HCT116 (cell line): Measurements from ENCODE around the gene GNG7. TPM values are rescaled to one million over a fixed set of nuclear protein-coding genes. Genes with fewer than 3 reads are reported as not detected.

Experiments used
- ATAC-seq: fragments of 200-7000 bp; cut with Tn5 transposase; 2 replicates; pipeline ENCODE4 v1.9.1; 2020; ENCODE audit warnings: mild to moderate bottlenecking, moderate library complexity
- BruUV-seq: library from RNA; stranded (reverse); fragments of 400-500 nt; replicated peaks from 2 replicates; lab custom pipeline; 2021; lab: Mats Ljungman, UMichigan
- CTCF ChIA-PET: fragments of 300-600 bp; sonication (Branson Sonifier 250); formaldehyde crosslinking; loops from one replicate; lab custom pipeline; 2021; ENCODE audit warnings: antibody characterized with exemption; lab: Charles Lee
- POLR2A ChIA-PET: fragments of 300-600, 350-600 bp; sonication (Branson Sonifier 250); formaldehyde crosslinking; loops from one replicate; lab custom pipeline; 2021; ENCODE audit warnings: antibody characterized with exemption; lab: Charles Lee
- RAD21 ChIA-PET, 2 experiments: fragments of 300-600 bp; sonication (Branson Sonifier 250); formaldehyde crosslinking; loops; one replicate each; lab custom pipeline; 2023; ENCODE audit warnings: low total read pairs in 2 of 2; ENCODE audit not compliant: uncharacterized antibody in 2 of 2, unreplicated experiment in 2 of 2, low non-redundant PET in 1 of 2; lab: Charles Lee
- DNase-seq: peaks from one replicate; pipeline ENCODE4 v3.0.0-alpha.2; 2010; ENCODE audit warnings: low read depth, low spot score
- H2AFZ ChIP-seq: fragments of 200-600 bp; shearing (Covaris generic), sonication (generic); 2 replicates; pipeline ENCODE4 v1.6.1; 2017; ENCODE audit warnings: low read depth, mixed run types, mixed read lengths, antibody characterized with exemption, low read length; ENCODE audit not compliant: poor library complexity, severe bottlenecking
- H3K27ac ChIP-seq: 2 replicates; pipeline ENCODE4 v1.5.1; 2012; ENCODE audit warnings: low read depth, low read length
- H3K27me3 ChIP-seq: fragments of 200-600 bp; sonication (generic); 2 replicates; pipeline ENCODE4 v1.6.1; 2016; ENCODE audit warnings: mixed run types, low read length, mixed read lengths; ENCODE audit not compliant: insufficient read depth
- H3K36me3 ChIP-seq, 2 experiments: fragments of 200-500 bp in 1 of 2; fragments of 200-600 bp in 1 of 2; sonication (Bioruptor generic) in 1 of 2; sonication (generic) in 1 of 2; 2 replicates each; pipeline versions ENCODE4 v1.5.1 to v1.6.1; 2014 to 2016; ENCODE audit warnings: low read length in 2 of 2, inconsistent platforms in 1 of 2, mixed read lengths in 1 of 2, mixed run types in 1 of 2; ENCODE audit not compliant: insufficient read depth in 2 of 2, control insufficient read depth in 1 of 2
- H3K4me1 ChIP-seq, 2 experiments: fragments of 200-600 bp in 1 of 2; sonication (generic) in 1 of 2; 2 replicates each; pipeline versions ENCODE4 v1.5.1 to v1.6.1; 2012 to 2017; ENCODE audit warnings: low read length in 2 of 2, inconsistent platforms in 1 of 2, mild to moderate bottlenecking in 1 of 2, mixed read lengths in 1 of 2, mixed run types in 1 of 2, moderate library complexity in 1 of 2; ENCODE audit not compliant: insufficient read depth in 2 of 2, control insufficient read depth in 1 of 2
- H3K4me2 ChIP-seq: fragments of 200-600 bp; sonication (generic); 2 replicates; pipeline ENCODE4 v1.6.1; 2017; ENCODE audit warnings: mixed run types, low read length, mixed read lengths
- H3K4me3 ChIP-seq, 2 experiments: fragments of 200-600 bp in 1 of 2; sonication (generic) in 1 of 2; replicated peaks in 1 of 2; 2 replicates each; pipeline ENCODE4 v1.5.1; 2011 to 2016; ENCODE audit warnings: low read length in 2 of 2, control low read depth in 1 of 2, low read depth in 1 of 2, mild to moderate bottlenecking in 1 of 2, mixed read lengths in 1 of 2, mixed run types in 1 of 2
- H3K79me2 ChIP-seq: fragments of 200-600 bp; sonication (generic); 2 replicates; pipeline ENCODE4 v1.6.1; 2017; ENCODE audit warnings: mild to moderate bottlenecking, mixed run types, low read length, moderate library complexity, mixed read lengths; ENCODE audit not compliant: insufficient read depth
- H3K9ac ChIP-seq: fragments of 200-600 bp; sonication (generic); 2 replicates; pipeline ENCODE4 v1.6.1; 2016; ENCODE audit warnings: low read length, mixed read lengths
- H3K9me2 ChIP-seq: fragments of 200-600 bp; sonication (generic), shearing (Covaris generic); 2 replicates; pipeline ENCODE4 v1.6.1; 2017; ENCODE audit warnings: mixed run types, mild to moderate bottlenecking, moderate library complexity; ENCODE audit not compliant: insufficient read depth
- H3K9me3 ChIP-seq, 2 experiments: fragments of 200-500 bp in 1 of 2; fragments of 200-600 bp in 1 of 2; sonication (Bioruptor generic) in 1 of 2; sonication (generic) in 1 of 2; 2 replicates each; pipeline ENCODE4 v1.6.1; 2014 to 2017; ENCODE audit warnings: low read length in 2 of 2, mixed read lengths in 2 of 2, inconsistent platforms in 1 of 2, low read depth in 1 of 2, mild to moderate bottlenecking in 1 of 2, mixed run types in 1 of 2, moderate library complexity in 1 of 2; ENCODE audit not compliant: control insufficient read depth in 1 of 2, insufficient read depth in 1 of 2
- H4K20me1 ChIP-seq: fragments of 200-600 bp; sonication (generic), shearing (Covaris generic); 2 replicates; pipeline ENCODE4 v1.6.1; 2017; ENCODE audit warnings: mixed run types, mild to moderate bottlenecking, moderate library complexity; ENCODE audit not compliant: insufficient read depth
- EZH2 ChIP-seq: fragments of 200-600 bp; sonication (generic); IDR thresholded peaks from 2 replicates; pipeline ENCODE4 v1.6.1; 2017; ENCODE audit warnings: antibody characterized with exemption, mixed run types
- FOSL1 ChIP-seq: IDR thresholded peaks from 2 replicates; pipeline ENCODE4 v1.6.1; 2012; ENCODE audit warnings: low read depth
- JUND ChIP-seq: IDR thresholded peaks from 2 replicates; pipeline ENCODE4 v1.6.1; 2012
- POLR2A ChIP-seq: IDR thresholded peaks from 2 replicates; pipeline ENCODE4 v1.7.0; 2011; ENCODE audit warnings: borderline replicate concordance; ENCODE audit not compliant: insufficient read depth, insufficient read length; ENCODE audit errors: extremely low read depth
- POLR2AphosphoS5 ChIP-seq: IDR thresholded peaks from 2 replicates; pipeline ENCODE4 v1.6.1; 2011; ENCODE audit warnings: mild to moderate bottlenecking, low read depth, low read length, moderate library complexity
- SIN3A ChIP-seq: IDR thresholded peaks from 2 replicates; pipeline ENCODE4 v1.6.1; 2012; ENCODE audit warnings: low read depth
- SP1 ChIP-seq: IDR thresholded peaks from 2 replicates; pipeline ENCODE4 v1.6.1; 2012; ENCODE audit warnings: low read depth
- SRF ChIP-seq: IDR thresholded peaks from 2 replicates; pipeline ENCODE4 v1.6.1; 2012; ENCODE audit warnings: low read depth
- TCF7L2 ChIP-seq: IDR thresholded peaks from 2 replicates; pipeline ENCODE4 v1.7.0; 2011; ENCODE audit warnings: borderline replicate concordance, inconsistent platforms; ENCODE audit not compliant: insufficient read depth, insufficient read length; ENCODE audit errors: extremely low read depth
- YY1 ChIP-seq: IDR thresholded peaks from 2 replicates; pipeline ENCODE4 v1.6.1; 2011; ENCODE audit warnings: low read length, low read depth, moderate library complexity, mild to moderate bottlenecking; ENCODE audit not compliant: insufficient replicate concordance; ENCODE audit errors: extremely low read depth
- ZNF274 ChIP-seq: fragments of 200-500 bp; sonication (Bioruptor generic); IDR thresholded peaks from 2 replicates; pipeline ENCODE4 v1.6.1; 2014; ENCODE audit warnings: mild to moderate bottlenecking, low read depth, low read length, inconsistent platforms
- intact Hi-C: fragments of 100-400 bp; cut with micrococcal nuclease; formaldehyde crosslinking; loops from 2 replicates; pipeline ENCODE4 v1.10.0; 2022
- total RNA-seq: library from RNA; stranded (reverse); gene quantifications from one replicate; pipeline ENCODE4 v1.2.1, GENCODE V29; 2021; ENCODE audit not compliant: unreplicated experiment
- TF ChIP-seq, protein P1 (sequence below): IDR thresholded peaks from 2 replicates; pipeline ENCODE4 v1.6.1; 2012
- TF ChIP-seq, protein P2 (sequence below): IDR thresholded peaks from 2 replicates; pipeline ENCODE4 v1.6.1; 2012
- TF ChIP-seq, protein P3 (sequence below), 3 experiments: fragments of 200-600 bp in 1 of 3; sonication (generic) in 1 of 3; IDR thresholded peaks in 2 of 3; conservative IDR thresholded peaks in 1 of 3; 2 replicates each; pipeline ENCODE4 v1.5.1; 2012 to 2017; ENCODE audit warnings: low read depth in 2 of 3, low read length in 2 of 3, antibody characterized with exemption in 1 of 3, borderline replicate concordance in 1 of 3, control low read depth in 1 of 3, mild to moderate bottlenecking in 1 of 3, mixed read lengths in 1 of 3, mixed run types in 1 of 3, moderate library complexity in 1 of 3; ENCODE audit not compliant: insufficient read depth in 1 of 3
- TF ChIP-seq, protein P4 (sequence below): IDR thresholded peaks from 2 replicates; pipeline ENCODE4 v1.6.1; 2012; ENCODE audit warnings: low read depth

The GNG7 gene
- total RNA-seq, 1 experiment from 2014 or later: 11.3 TPM

DNA sequence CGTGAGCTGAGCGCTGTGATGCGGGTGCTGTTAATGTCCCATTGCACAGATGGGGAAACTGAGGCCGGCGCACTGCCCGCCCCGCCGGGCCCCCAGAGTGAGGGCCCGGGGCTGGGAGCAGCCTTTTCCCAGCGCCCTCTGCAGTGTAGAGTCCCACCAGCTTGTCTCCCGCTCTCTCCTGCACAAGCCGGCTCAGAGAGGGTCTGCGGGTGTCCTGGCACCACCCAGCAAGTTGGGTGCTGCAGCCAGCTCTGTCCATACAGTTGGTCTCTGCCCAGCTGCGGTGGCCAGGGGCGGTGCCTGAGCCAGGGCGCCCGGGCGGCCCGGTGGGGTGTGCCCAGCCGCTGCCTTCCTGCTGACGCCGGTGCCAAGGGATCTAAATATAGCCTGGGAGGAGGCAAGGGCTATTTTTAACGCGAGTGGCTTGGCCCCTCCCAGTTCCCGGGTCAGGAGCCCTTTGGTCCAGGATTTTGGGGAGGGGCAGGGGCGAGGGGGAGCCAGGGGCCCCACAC, 207.3 kb downstream of the GNG7 start:
- 0 out of 4 replicates have a peak, but pooled peaks cover 0 to 2% of the 10 kb centered on the region in 2 experiments for H3K9me3 ChIP-seq
- H3K27me3 ChIP-seq: no peaks in the 10 kb centered on the region
- no peak for DNase-seq
- ChIA-PET RAD21 (no interaction called here), CTCF (interaction anchor here (1.0 to 2.6 kb wide), 3 partner anchors 8 to 116 kb away, joined by 4 to 7 read pairs (median 7); no protein-coding TSS in a partner anchor), POLR2A (interaction anchor here (1.7 to 4.9 kb wide), 2 partner anchors 8 to 19 kb away, joined by 9 to 46 read pairs; partner anchors contain the start of gene GADD45B)
- H4K20me1 ChIP-seq: no peaks in the 10 kb centered on the region
- H3K4me3 ChIP-seq: peak overlapping the region; percentile 54 to 66
- H3K9me2 ChIP-seq: no peaks in the 10 kb centered on the region
- no TSS peak for BruUV-seq
- intact Hi-C loops: no loop called here
- peak overlapping the region; percentile 99 for H3K4me2 ChIP-seq
- ATAC-seq: peak; percentile 79
- H3K79me2 ChIP-seq: no peaks in the 10 kb centered on the region
- peak overlapping the region; percentile 71 for H3K9ac ChIP-seq
- peak overlapping the region; percentile 69 for H3K27ac ChIP-seq
- H2AFZ ChIP-seq: peak overlapping the region; percentile 3
- peaks cover 33 to 71% of the 10 kb centered on the region in 2 experiments for H3K4me1 ChIP-seq
- TF ChIP-seq SRF (no peak), TCF7L2 (peak; percentile 33), FOSL1 (no peak), YY1 (no peak), POLR2A (no peak), POLR2AphosphoS5 (peak; percentile 60), ZNF274 (no peak), EZH2 (no peak), SP1 (peak; percentile 52), SIN3A (no peak), JUND (no peak)
- TF ChIP-seq, protein P1, sequence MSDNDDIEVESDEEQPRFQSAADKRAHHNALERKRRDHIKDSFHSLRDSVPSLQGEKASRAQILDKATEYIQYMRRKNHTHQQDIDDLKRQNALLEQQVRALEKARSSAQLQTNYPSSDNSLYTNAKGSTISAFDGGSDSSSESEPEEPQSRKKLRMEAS: peak; percentile 42; the same call in 1 of the 2 replicates
- TF ChIP-seq, protein P2, sequence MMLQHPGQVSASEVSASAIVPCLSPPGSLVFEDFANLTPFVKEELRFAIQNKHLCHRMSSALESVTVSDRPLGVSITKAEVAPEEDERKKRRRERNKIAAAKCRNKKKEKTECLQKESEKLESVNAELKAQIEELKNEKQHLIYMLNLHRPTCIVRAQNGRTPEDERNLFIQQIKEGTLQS: no peak
- TF ChIP-seq, protein P3, sequence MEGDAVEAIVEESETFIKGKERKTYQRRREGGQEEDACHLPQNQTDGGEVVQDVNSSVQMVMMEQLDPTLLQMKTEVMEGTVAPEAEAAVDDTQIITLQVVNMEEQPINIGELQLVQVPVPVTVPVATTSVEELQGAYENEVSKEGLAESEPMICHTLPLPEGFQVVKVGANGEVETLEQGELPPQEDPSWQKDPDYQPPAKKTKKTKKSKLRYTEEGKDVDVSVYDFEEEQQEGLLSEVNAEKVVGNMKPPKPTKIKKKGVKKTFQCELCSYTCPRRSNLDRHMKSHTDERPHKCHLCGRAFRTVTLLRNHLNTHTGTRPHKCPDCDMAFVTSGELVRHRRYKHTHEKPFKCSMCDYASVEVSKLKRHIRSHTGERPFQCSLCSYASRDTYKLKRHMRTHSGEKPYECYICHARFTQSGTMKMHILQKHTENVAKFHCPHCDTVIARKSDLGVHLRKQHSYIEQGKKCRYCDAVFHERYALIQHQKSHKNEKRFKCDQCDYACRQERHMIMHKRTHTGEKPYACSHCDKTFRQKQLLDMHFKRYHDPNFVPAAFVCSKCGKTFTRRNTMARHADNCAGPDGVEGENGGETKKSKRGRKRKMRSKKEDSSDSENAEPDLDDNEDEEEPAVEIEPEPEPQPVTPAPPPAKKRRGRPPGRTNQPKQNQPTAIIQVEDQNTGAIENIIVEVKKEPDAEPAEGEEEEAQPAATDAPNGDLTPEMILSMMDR (IDR thresholded peaks at IDR 0.05 in 2 of 3, conservative IDR thresholded peaks at IDR 0.05 in 1 of 3; ENCODE audit: borderline replicate concordance in 1 of 3, insufficient read depth in 1 of 3, low read depth in 2 of 3, low read length in 2 of 3): no peak
- TF ChIP-seq, protein P4, sequence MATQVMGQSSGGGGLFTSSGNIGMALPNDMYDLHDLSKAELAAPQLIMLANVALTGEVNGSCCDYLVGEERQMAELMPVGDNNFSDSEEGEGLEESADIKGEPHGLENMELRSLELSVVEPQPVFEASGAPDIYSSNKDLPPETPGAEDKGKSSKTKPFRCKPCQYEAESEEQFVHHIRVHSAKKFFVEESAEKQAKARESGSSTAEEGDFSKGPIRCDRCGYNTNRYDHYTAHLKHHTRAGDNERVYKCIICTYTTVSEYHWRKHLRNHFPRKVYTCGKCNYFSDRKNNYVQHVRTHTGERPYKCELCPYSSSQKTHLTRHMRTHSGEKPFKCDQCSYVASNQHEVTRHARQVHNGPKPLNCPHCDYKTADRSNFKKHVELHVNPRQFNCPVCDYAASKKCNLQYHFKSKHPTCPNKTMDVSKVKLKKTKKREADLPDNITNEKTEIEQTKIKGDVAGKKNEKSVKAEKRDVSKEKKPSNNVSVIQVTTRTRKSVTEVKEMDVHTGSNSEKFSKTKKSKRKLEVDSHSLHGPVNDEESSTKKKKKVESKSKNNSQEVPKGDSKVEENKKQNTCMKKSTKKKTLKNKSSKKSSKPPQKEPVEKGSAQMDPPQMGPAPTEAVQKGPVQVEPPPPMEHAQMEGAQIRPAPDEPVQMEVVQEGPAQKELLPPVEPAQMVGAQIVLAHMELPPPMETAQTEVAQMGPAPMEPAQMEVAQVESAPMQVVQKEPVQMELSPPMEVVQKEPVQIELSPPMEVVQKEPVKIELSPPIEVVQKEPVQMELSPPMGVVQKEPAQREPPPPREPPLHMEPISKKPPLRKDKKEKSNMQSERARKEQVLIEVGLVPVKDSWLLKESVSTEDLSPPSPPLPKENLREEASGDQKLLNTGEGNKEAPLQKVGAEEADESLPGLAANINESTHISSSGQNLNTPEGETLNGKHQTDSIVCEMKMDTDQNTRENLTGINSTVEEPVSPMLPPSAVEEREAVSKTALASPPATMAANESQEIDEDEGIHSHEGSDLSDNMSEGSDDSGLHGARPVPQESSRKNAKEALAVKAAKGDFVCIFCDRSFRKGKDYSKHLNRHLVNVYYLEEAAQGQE: no peak
- no peaks in the 10 kb centered on the region for H3K36me3 ChIP-seq
